Stimulated activated CD4-positive, alpha-beta T cell treated with anti-CD3 and anti-CD28 coated beads, TNF-alpha, amount 100 ng/mL, for 1 hour (primary cell): ENCODE measurements around the gene CGB5.
"Not testable (repeated sequence)": the region's sequence is repeated elsewhere in the genome, so short reads cannot be mapped to it uniquely, and the experiment has no call there.

Experiments
- DNase-seq, 3 donors: peaks; one replicate each; pipeline ENCODE4 v3.0.0-alpha.2; 2020; ENCODE audit warnings: low read depth in 3 of 3, low spot score in 1 of 3

The CGB5 gene

GRCh38 chr19:49020931-49021895 is 22.4 kb upstream of the CGB5 start:
- DNase-seq: no peak

GRCh38 chr19:49022116-49022515 is 21.5 kb upstream of the CGB5 start:
- DNase-seq: no peak

DNA sequence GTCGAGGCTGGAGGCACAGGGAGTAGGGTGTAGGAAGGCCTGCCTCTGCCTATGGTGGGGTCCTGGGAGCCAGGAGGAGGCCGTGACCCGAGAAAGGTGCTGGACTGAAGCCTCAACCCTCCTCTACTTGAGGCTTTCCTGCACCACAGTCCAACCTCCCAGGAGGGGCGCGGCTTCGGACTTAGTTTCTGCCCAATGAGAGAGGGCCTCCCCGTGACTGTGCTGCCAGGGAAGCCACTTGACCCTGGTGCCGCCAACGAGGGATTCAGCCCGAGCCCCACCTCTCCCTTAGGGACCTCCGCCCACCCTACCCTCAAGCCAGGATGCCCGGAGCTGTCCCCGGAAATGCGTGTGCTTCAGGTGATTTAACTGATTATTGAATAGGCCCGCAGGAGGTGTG is 19.4 kb upstream of the CGB5 start, which contains the start of gene CGB3:
TSS of gene CGB3 (minus strand) at position 101 of the 400 bp plus-strand sequence. CDS start 362 bp downstream, outside the sequence.
- not testable (repeated sequence) for DNase-seq

GRCh38 chr19:49025088-49025487 is 18.6 kb upstream of the CGB5 start:
- DNase-seq: not testable (repeated sequence)

DNA sequence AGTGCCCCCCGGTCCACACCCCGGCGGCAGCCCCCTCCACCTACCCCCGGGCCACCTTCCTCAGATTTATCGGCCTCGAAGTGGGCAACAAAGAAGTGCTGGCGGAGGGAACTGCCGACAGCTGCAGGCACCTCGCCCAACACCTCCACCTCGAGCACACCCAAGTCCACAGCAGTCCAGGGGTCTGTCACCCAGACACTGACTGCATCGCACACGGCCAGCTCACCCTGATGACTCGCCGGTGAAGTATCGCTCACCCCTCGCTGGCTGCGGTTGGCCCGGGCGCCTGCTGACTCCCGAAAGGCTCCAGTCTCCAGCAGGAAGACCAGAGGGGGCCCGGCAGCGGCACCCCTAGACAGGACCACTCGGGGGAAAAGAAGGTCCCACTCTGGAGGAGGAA is 18.0 kb upstream of the CGB5 start:
- DNase-seq: not testable (repeated sequence)

DNA sequence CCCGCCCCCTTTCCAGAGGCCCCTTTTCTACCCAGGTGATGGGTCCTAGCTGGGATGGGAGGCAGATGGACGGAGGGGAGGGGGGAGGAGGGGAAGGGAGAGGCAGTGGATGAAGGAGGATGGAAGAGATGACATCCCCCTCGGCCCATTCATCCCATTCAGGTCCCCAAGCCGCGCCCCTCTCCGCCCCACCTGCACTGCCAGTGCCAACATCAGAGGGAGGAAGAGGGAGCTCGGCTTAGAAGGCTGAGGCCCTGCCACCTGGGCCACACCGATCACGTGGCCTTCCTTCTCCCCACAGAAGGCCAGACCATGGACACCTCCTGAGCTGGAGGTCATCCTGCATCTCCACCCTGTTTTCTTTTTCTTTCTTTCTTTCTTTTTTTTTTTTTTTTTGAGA is 15.0 kb upstream of the CGB5 start:
- not testable (repeated sequence) for DNase-seq

DNA sequence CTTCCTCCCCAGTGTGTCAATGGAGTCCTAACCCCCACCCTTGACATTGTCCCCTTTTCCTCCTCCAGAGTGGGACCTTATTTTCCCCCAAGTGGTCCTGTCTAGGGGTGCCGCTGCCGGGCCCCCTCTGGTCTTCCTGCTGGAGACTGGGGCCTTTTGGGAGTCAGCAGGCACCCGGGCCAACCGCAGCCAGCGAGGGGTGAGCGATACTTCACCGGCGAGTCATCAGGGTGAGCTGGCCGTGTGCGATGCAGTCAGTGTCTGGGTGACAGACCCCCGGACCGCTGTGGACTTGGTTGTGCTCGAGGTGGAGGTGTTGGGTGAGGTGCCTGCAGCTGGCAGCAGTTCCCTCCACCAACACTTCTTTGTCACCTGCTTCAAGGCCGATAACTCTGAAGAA is 13.9 kb upstream of the CGB5 start:
- not testable (repeated sequence) for DNase-seq

- not testable (repeated sequence) for DNase-seq
These were observed 13.3 kb upstream of the CGB5 start for GRCh38 chr19:49030323-49030722.

GRCh38 chr19:49031642-49032301 is 11.9 kb upstream of the CGB5 start, which contains the start of gene CGB2:
Gene CGB2 (plus strand): TSS chr19:49031890. CDS start chr19:49032096, 206 bp downstream.
- DNase-seq: not testable (repeated sequence)

- DNase-seq: not testable (repeated sequence)
These were observed 6.8 kb upstream of the CGB5 start, which contains the start of gene CGB1 for GRCh38 chr19:49036815-49037214. Gene CGB1 (minus strand): TSS chr19:49036895. CDS start chr19:49036711, 184 bp downstream.

- DNase-seq: not testable (repeated sequence)
These were observed 5.5 kb upstream of the CGB5 start for GRCh38 chr19:49038111-49038510.

- DNase-seq: not testable (repeated sequence)
These were observed 4.9 kb upstream of the CGB5 start for GRCh38 chr19:49038557-49039276.

- not testable (repeated sequence) for DNase-seq
These were observed 3.9 kb upstream of the CGB5 start for GRCh38 chr19:49039736-49040135.

- no peak for DNase-seq
These were observed 1.5 kb upstream of the CGB5 start for GRCh38 chr19:49042177-49042576.

DNA sequence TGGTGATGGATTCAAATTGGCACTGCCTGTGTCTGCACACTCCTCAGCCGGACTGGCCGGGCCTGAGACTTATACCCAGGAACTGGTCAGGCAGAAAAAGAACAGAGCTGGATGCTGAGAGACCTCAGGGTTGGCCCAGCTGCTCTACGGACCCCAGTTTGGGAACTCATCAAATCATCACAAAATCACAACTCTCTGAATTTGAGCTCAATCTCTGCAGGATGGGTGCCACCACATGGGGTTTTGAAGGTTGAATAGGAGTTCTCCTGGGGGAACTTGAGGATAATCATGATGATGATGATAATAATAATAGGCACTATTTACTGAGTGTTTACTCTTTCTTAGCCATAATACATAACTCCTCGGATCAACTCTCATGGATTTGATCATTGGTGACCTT is 982 bp upstream of the CGB5 start:
- DNase-seq: not testable (repeated sequence)

DNA sequence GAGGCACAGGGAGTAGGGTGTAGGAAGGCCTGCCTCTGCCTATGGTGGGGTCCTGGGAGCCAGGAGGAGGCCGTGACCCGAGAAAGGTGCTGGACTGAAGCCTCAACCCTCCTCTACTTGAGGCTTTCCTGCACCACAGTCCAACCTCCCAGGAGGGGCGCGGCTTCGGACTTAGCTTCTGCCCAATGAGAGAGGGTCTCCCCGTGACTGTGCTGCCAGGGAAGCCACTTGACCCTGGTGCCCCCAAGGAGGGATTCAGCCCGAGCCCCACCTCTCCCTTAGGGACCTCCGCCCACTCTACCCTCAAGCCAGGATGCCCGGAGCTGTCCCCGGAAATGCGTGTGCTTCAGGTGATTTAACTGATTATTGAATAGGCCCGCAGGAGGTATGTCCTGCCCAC is 5.4 kb downstream of the CGB5 start, which contains the start of gene CGB8:
TSS of gene CGB8 (minus strand) at position 101 of the 400 bp plus-strand sequence. CDS start 372 bp downstream, outside the sequence.
- not testable (repeated sequence) for DNase-seq

- DNase-seq: not testable (repeated sequence)
These were observed 6.2 kb downstream of the CGB5 start for GRCh38 chr19:49049834-49050233.

DNA sequence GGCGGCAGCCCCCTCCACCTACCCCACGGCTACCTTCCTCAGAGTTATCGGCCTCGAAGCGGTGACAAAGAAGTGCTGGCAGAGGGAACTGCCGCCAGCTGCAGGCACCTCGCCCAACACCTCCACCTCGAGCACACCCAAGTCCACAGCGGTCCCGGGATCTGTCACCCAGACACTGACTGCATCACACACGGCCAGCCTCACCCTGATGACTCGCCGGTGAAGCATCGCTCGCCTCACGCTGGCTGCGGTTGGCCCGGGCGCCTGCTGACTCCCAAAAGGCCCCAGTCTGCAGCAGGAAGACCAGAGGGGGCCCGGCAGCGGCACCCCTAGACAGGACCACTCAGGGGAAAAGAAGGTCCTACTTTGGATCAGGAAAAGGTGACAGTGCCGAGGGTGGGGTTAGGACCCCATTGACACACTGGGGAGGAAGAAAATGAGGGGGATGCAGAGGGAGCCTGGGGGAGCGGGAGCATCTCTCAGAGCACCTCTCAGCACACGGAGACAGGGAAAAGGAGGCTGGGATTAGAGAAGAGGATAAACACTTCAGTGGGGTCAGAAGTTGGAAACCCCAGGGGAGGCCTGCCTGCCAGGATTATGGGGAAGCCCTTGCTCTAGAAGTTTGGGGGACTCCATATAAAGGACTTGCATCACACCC is 6.9 kb downstream of the CGB5 start:
- not testable (repeated sequence) for DNase-seq

GRCh38 chr19:49056101-49056901 is 12.7 kb downstream of the CGB5 start:
- DNase-seq: peak; percentile 14 to 39 (median 21)
